Fibroblast of lung (primary cell): ENCODE data around the gene FUT8. TPM values are rescaled to one million over a fixed set of nuclear protein-coding genes. Genes with fewer than 3 reads are reported as not detected.
A peak's percentile ranks its signal among the peaks of the same experiment; 100 is the strongest.

ENCODE experiments used
- DNase-seq, 2 donors: peaks; one replicate each; pipeline versions ENCODE4 v3.0.0 to v3.0.0-alpha.2; 2010; ENCODE audit warnings: low read depth in 2 of 2
- H2AFZ ChIP-seq: 2 replicates; pipeline ENCODE4 v1.5.1; 2012; ENCODE audit warnings: low read length, control low read depth, inconsistent platforms
- H3K27ac ChIP-seq: 2 replicates; pipeline ENCODE4 v1.5.1; 2011; ENCODE audit warnings: low read length, control low read depth; ENCODE audit not compliant: insufficient read depth
- H3K27me3 ChIP-seq: 2 replicates; pipeline ENCODE4 v1.5.1; 2011; ENCODE audit warnings: mild to moderate bottlenecking, low read length; ENCODE audit not compliant: control insufficient read depth, insufficient read depth
- H3K36me3 ChIP-seq: 2 replicates; pipeline ENCODE4 v1.5.1; 2011; ENCODE audit warnings: low read length; ENCODE audit not compliant: control insufficient read depth, insufficient read depth
- H3K4me1 ChIP-seq: 2 replicates; pipeline ENCODE4 v1.5.1; 2011; ENCODE audit warnings: low read length; ENCODE audit not compliant: control insufficient read depth, insufficient read depth; ENCODE audit errors: extremely low read depth
- H3K4me2 ChIP-seq: 2 replicates; pipeline ENCODE4 v1.5.1; 2011; ENCODE audit warnings: low read length, control low read depth; ENCODE audit not compliant: insufficient read depth; ENCODE audit errors: extremely low read depth
- H3K4me3 ChIP-seq, 4 experiments: fragments of 200-600 bp in 1 of 4; sonication (generic) in 1 of 4; replicated peaks in 1 of 4; 2 replicates each; pipeline ENCODE4 v1.5.1; 2011 to 2016; ENCODE audit warnings: low read length in 4 of 4, low read depth in 3 of 4, mild to moderate bottlenecking in 3 of 4, control low read depth in 2 of 4, inconsistent platforms in 1 of 4, mixed read lengths in 1 of 4; ENCODE audit not compliant: insufficient read depth in 1 of 4; ENCODE audit errors: control extremely low read depth in 1 of 4
- H3K79me2 ChIP-seq: 2 replicates; pipeline ENCODE4 v1.5.1; 2012; ENCODE audit warnings: mild to moderate bottlenecking, low read length, inconsistent platforms; ENCODE audit not compliant: control insufficient read depth, insufficient read depth
- H3K9ac ChIP-seq: 2 replicates; pipeline ENCODE4 v1.5.1; 2011; ENCODE audit warnings: mild to moderate bottlenecking, low read length, control low read depth; ENCODE audit not compliant: insufficient read depth
- H3K9me3 ChIP-seq: 2 replicates; pipeline ENCODE4 v1.5.1; 2012; ENCODE audit warnings: low read depth, low read length; ENCODE audit not compliant: control insufficient read depth, insufficient read depth
- H4K20me1 ChIP-seq: 2 replicates; pipeline ENCODE4 v1.5.1; 2011; ENCODE audit warnings: low read length; ENCODE audit not compliant: control insufficient read depth, insufficient read depth; ENCODE audit errors: extremely low read depth
- CTCF ChIP-seq, 2 donors: IDR thresholded peaks in 1 of 2; conservative IDR thresholded peaks in 1 of 2; 1 replicate in 1 of 2; 2 replicates in 1 of 2; pipeline ENCODE4 v1.5.1; 2011 to 2012; ENCODE audit warnings: low read length in 2 of 2, control low read depth in 1 of 2, inconsistent platforms in 1 of 2, low read depth in 1 of 2, mild to moderate bottlenecking in 1 of 2
- EZH2 ChIP-seq: IDR thresholded peaks from 2 replicates; pipeline ENCODE4 v1.5.1; 2012; ENCODE audit warnings: low read length, control low read depth, mild to moderate bottlenecking; ENCODE audit errors: missing control alignments
- polyA plus RNA-seq, 2 donors: library from polyadenylated mRNA; depleted of rRNA in 1 of 2; stranded (reverse) in 1 of 2; unstranded in 1 of 2; fragments of >200 nt; gene quantifications; 2 replicates each; pipeline ENCODE4 v1.2.1, GENCODE V29; 2011 to 2012; ENCODE audit warnings: missing spikeins in 1 of 2
- total RNA-seq: library from RNA; depleted of rRNA; stranded (reverse); fragments of >200 nt; gene quantifications from 2 replicates; pipeline ENCODE4 v1.2.1, GENCODE V29; 2014

Gene FUT8
- total and polyA plus RNA-seq, 2 donors (not counting 1 experiment from before 2014, with no cell fraction given), result 51.4 to 95.8 TPM

- H2AFZ ChIP-seq, result peak overlapping the region; percentile 87
- H3K27ac ChIP-seq, result peak overlapping the region; percentile 77
- no peaks in the 10 kb centered on the region for H4K20me1 ChIP-seq
- no peak for TF ChIP-seq CTCF (conservative IDR thresholded peaks at IDR 0.05 in 1 of 2, IDR thresholded peaks at IDR 0.05 in 1 of 2; ENCODE audit: low read depth in 1 of 2, low read length in 2 of 2)
- TF ChIP-seq EZH2, result no peak
- H3K9me3 ChIP-seq, result no peaks in the 10 kb centered on the region
- peak overlapping the region; percentile 92 for H3K4me2 ChIP-seq
- no peaks in the 10 kb centered on the region for H3K36me3 ChIP-seq
- peaks cover 28% of the 10 kb centered on the region for H3K79me2 ChIP-seq
- peak overlapping the region; percentile 73 to 92 (median 82) for H3K4me3 ChIP-seq
- peak; percentile 15 to 17 for DNase-seq
- H3K9ac ChIP-seq, result peak overlapping the region; percentile 80
- peaks cover 2% of the 10 kb centered on the region for H3K4me1 ChIP-seq
- H3K27me3 ChIP-seq, result no peaks in the 10 kb centered on the region
Measured at GRCh38 chr14:65413739-65414045, 1.2 kb downstream of the FUT8 start.

GRCh38 chr14:65414961-65415589, 2.5 kb downstream of the FUT8 start:
- no peak overlapping the region for H2AFZ ChIP-seq
- H3K9ac ChIP-seq, result no peak overlapping the region
- H3K9me3 ChIP-seq, result no peaks in the 10 kb centered on the region
- peak overlapping the region in 2 of 4 experiments; percentile 73 to 92 for H3K4me3 ChIP-seq
- TF ChIP-seq CTCF (conservative IDR thresholded peaks at IDR 0.05 in 1 of 2, IDR thresholded peaks at IDR 0.05 in 1 of 2; ENCODE audit: low read depth in 1 of 2, low read length in 2 of 2), result peak; percentile 32 to 58
- no peak for TF ChIP-seq EZH2
- no peak overlapping the region for H3K27ac ChIP-seq
- no peaks in the 10 kb centered on the region for H3K36me3 ChIP-seq
- peaks cover 2% of the 10 kb centered on the region for H3K4me1 ChIP-seq
- H3K79me2 ChIP-seq, result peaks cover 28% of the 10 kb centered on the region
- no peaks in the 10 kb centered on the region for H4K20me1 ChIP-seq
- DNase-seq, result peak; percentile 35 to 69
- no peaks in the 10 kb centered on the region for H3K27me3 ChIP-seq
- H3K4me2 ChIP-seq, result peak overlapping the region; percentile 15

GRCh38 chr14:65415613-65416012, 3.1 kb downstream of the FUT8 start:
- H4K20me1 ChIP-seq, result no peaks in the 10 kb centered on the region
- no peak overlapping the region for H3K4me3 ChIP-seq
- H3K36me3 ChIP-seq, result no peaks in the 10 kb centered on the region
- H3K9me3 ChIP-seq, result no peaks in the 10 kb centered on the region
- TF ChIP-seq CTCF (conservative IDR thresholded peaks at IDR 0.05 in 1 of 2, IDR thresholded peaks at IDR 0.05 in 1 of 2; ENCODE audit: low read depth in 1 of 2, low read length in 2 of 2) (no peak), EZH2 (no peak)
- no peak overlapping the region for H3K9ac ChIP-seq
- H3K27me3 ChIP-seq, result no peaks in the 10 kb centered on the region
- H3K27ac ChIP-seq, result no peak overlapping the region
- H2AFZ ChIP-seq, result no peak overlapping the region
- DNase-seq, result no peak
- H3K4me1 ChIP-seq, result peaks cover 2% of the 10 kb centered on the region
- H3K79me2 ChIP-seq, result peaks cover 28% of the 10 kb centered on the region
- no peak overlapping the region for H3K4me2 ChIP-seq
